ENCODE measurements around the gene ASIC5. TPM values are rescaled to one million over a fixed set of nuclear protein-coding genes. Genes with fewer than 3 reads are reported as not detected.

ASIC5 gene
- total RNA-seq, 2 experiments from 2014 or later = not detected

DNA sequence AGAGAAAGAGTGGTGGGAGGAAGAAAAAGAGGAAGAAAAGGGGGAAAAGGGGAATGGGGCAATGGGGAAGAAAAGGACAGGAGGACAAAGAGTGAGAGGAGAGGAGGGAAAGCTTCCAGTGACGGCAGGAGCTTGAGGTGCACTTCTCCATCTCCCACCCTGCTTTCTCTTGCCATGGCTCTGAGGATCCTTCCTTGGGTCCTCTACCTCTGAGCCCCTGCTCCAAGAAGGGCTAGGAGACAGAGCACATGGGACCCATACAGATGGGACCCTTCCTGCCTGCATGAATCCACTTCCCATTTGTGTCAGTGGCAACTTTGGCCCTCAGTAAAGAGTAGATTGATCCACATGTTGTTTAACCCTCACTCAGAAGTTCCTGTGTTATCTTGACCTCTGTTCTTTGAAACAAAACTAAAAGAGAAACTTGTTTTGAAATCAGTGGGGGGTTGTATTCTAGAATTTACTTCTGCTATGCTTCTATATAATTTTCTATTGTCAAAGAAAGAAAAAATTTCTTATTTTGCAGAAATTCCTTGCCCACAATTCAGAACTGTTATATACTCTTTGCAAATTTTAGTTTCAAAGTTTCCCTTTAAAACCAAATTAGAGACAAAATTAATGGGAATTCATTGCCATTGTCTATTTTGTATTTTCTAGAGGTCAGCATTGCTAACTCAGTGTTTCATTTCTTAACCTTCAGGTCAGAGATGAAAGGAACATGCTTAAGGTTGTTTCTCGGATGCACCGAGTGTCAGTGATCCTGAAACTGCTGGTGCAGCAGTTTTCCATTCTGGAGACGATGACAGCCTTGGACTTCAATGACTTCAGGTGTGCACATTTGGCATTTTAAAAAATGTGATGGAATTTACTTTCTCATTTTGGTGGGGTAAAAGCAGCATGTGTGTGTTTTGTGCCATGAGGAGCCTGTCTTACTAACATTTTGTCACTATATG lies 42.4 kb upstream of the ASIC5 start:
- H3K27me3 Mint-ChIP-seq = peaks cover 14% of the 10 kb centered on the region
- ChIA-PET CTCF (interaction anchor here (1.0 kb wide), 1 partner anchor 44 kb away, joined by 3 read pairs; no protein-coding TSS in a partner anchor), POLR2A (interaction anchor here (0.6 kb wide), 1 partner anchor 234 kb away, joined by 3 read pairs; no protein-coding TSS in a partner anchor)
- intact Hi-C loops (cut with micrococcal nuclease) = no loop called here
- H3K4me1 Mint-ChIP-seq (ENCODE audit: low read depth) = peaks cover 15% of the 10 kb centered on the region
- H3K27ac Mint-ChIP-seq = no peak overlapping the region
- ATAC-seq (no peak), DNase-seq (no peak)
- no peak for TF ChIP-seq CTCF (IDR thresholded peaks at IDR 0.05)
- no peaks in the 10 kb centered on the region for H3K9me3 Mint-ChIP-seq
- no peak overlapping the region for H3K4me3 Mint-ChIP-seq
- no peaks in the 10 kb centered on the region for H3K36me3 Mint-ChIP-seq (ENCODE audit: low read depth)

DNA sequence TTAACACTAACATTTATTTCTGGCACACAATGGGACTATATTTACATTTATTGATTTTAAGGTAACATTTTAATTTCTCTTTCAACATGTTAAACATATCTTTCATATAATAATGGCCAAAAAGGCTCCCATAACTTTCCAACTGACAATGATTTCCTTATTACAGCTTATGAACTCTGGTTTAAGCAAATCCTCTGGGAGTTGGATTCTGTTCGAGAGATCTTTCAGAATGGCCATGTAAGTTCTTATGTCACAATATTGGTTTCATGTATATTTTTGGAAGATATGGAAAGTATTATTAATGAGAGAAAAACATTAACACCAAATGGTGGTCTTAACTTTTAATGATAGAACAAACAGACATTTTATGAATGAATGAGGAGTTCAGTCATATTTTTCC lies 41.5 kb upstream of the ASIC5 start:
- Mint-ChIP-seq H3K27me3 (peaks cover 16% of the 10 kb centered on the region), H3K4me1 (ENCODE audit: low read depth) (peaks cover 12% of the 10 kb centered on the region), H3K27ac (no peak overlapping the region), H3K36me3 (ENCODE audit: low read depth) (no peaks in the 10 kb centered on the region), H3K9me3 (no peaks in the 10 kb centered on the region), H3K4me3 (no peak overlapping the region)
- ChIA-PET POLR2A (interaction anchor here (0.6 kb wide), 1 partner anchor 233 kb away, joined by 3 read pairs; no protein-coding TSS in a partner anchor), CTCF (interaction anchor here (0.9 kb wide), 1 partner anchor 46 kb away, joined by 3 read pairs; the partner anchor contains the start of gene CTSO)
- no peak for DNase-seq
- no peak for ATAC-seq
- TF ChIP-seq CTCF (IDR thresholded peaks at IDR 0.05) = no peak
- intact Hi-C loops (cut with micrococcal nuclease) = no loop called here

GRCh38 chr4:155906554-155907247 lies 40.6 kb upstream of the ASIC5 start:
- no peak for TF ChIP-seq CTCF (IDR thresholded peaks at IDR 0.05)
- CTCF ChIA-PET = interaction anchor here (0.9 kb wide), 1 partner anchor 47 kb away, joined by 3 read pairs; the partner anchor contains the start of gene CTSO
- DNase-seq (no peak), ATAC-seq (no peak)
- Mint-ChIP-seq H3K4me3 (no peak overlapping the region), H3K36me3 (ENCODE audit: low read depth) (no peaks in the 10 kb centered on the region), H3K27me3 (peaks cover 16% of the 10 kb centered on the region), H3K4me1 (ENCODE audit: low read depth) (peaks cover 6% of the 10 kb centered on the region), H3K9me3 (no peaks in the 10 kb centered on the region), H3K27ac (no peak overlapping the region)
- intact Hi-C loops (cut with micrococcal nuclease) = no loop called here
- POLR2A ChIA-PET = no interaction called here

GRCh38 chr4:155904331-155904730 lies 38.3 kb upstream of the ASIC5 start:
- peaks cover 6% of the 10 kb centered on the region for H3K4me1 Mint-ChIP-seq (ENCODE audit: low read depth)
- DNase-seq = no peak
- TF ChIP-seq CTCF (IDR thresholded peaks at IDR 0.05) = no peak
- ChIA-PET POLR2A (no interaction called here), CTCF (no interaction called here)
- intact Hi-C loops (cut with micrococcal nuclease) = no loop called here
- H3K36me3 Mint-ChIP-seq (ENCODE audit: low read depth) = no peaks in the 10 kb centered on the region
- H3K4me3 Mint-ChIP-seq = no peak overlapping the region
- H3K9me3 Mint-ChIP-seq = no peaks in the 10 kb centered on the region
- no peak for ATAC-seq
- peaks cover 11% of the 10 kb centered on the region for H3K27me3 Mint-ChIP-seq
- no peak overlapping the region for H3K27ac Mint-ChIP-seq

Measured in activated CD8-positive, alpha-beta T cell treated with anti-CD3 and anti-CD28 coated beads for 36 hours (primary cell).